Measurements from ENCODE around the gene MRPS18C. TPM values are rescaled to one million over a fixed set of nuclear protein-coding genes. Genes with fewer than 3 reads are reported as not detected.

The MRPS18C gene
- polyA plus RNA-seq, 2 of the 4 experiments (the other 2 are of a cell fraction) = 67.4 to 132 TPM

DNA sequence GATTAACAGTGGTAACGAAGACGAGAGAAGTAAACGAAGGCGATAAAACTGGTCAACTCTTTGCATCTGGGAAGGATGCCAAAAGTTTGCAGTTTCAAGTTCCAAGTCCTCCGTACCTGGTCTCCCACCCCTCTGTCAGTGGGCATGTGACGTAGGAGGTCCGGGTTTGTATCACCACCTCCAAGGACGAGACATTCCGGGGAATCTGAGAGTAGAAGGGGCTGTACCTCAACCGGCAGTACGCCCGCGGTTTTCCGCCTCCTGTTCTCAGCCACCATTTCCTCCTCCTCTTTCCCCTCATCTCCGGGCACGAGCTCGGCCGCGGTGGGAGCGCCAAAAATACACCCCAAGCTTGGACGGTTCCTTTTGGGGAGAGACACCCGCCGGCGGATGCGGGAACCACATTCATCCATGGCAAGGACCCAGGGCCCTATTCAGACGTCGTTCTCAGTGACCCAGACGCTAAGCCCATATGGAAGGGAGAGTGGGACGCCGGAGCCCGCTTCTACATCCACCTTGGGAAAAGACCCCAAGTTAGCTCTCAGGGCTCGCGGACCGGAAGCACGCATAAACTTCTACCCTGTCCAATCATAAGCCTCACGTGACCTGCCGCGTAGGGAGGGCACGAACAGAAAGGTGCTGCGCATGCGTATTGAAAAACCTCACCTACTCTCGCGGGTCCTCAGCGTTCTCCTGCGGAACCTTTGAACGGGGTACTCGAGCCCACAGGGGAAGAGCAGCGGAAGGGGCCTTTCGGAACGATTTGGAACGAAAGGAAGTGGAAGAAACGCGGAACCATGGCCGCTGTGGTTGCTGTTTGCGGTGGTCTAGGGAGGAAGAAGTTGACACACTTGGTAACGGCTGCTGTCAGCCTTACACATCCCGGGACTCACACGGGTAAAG is at the start of gene MRPS18C, which contains the start of gene HELQ (continued):
- TF ChIP-seq TP53 (CRISPR knock-in tag; IDR thresholded peaks at IDR 0.05) (no peak), JUN (IDR thresholded peaks at IDR 0.05) (peak; percentile 80 to 84), POLR2A (IDR thresholded peaks at IDR 0.05; ENCODE audit: low read length) (peak; percentile 62), MYC (IDR thresholded peaks at IDR 0.05; ENCODE audit: borderline replicate concordance, low read length) (no peak), HOXB5 (CRISPR knock-in tag; IDR thresholded peaks at IDR 0.05) (no peak), MAFK (IDR thresholded peaks at IDR 0.05; ENCODE audit: partially characterized antibody) (no peak), POLR2AphosphoS2 (conservative IDR thresholded peaks at IDR 0.05; ENCODE audit: low read length) (no peak), FOXS1 (CRISPR knock-in tag; IDR thresholded peaks at IDR 0.05) (no peak), CEBPB (IDR thresholded peaks at IDR 0.05) (no peak), FOSB (CRISPR knock-in tag; IDR thresholded peaks at IDR 0.05) (no peak), HEYL (CRISPR knock-in tag; IDR thresholded peaks at IDR 0.05) (no peak), FOSL2 (IDR thresholded peaks at IDR 0.05) (no peak), FOSL2 (CRISPR knock-in tag; IDR thresholded peaks at IDR 0.05) (no peak), MAZ (IDR thresholded peaks at IDR 0.05; ENCODE audit: borderline replicate concordance, low read depth, low read length) (no peak), RNF2 (IDR thresholded peaks at IDR 0.05; ENCODE audit: borderline replicate concordance, low read depth) (no peak), CHD2 (IDR thresholded peaks at IDR 0.05; ENCODE audit: low read length, partially characterized antibody) (peak; percentile 87), BHLHE40 (IDR thresholded peaks at IDR 0.05; ENCODE audit: low read depth, low read length) (peak; percentile 96), GATA3 (IDR thresholded peaks at IDR 0.05; ENCODE audit: borderline replicate concordance) (peak; percentile 61; the same call in 1 of the 2 replicates), TFCP2L1 (CRISPR knock-in tag; IDR thresholded peaks at IDR 0.05) (no peak), ESRRA (IDR thresholded peaks at IDR 0.05; ENCODE audit: borderline replicate concordance, low read length) (no peak), HOXA7 (CRISPR knock-in tag; IDR thresholded peaks at IDR 0.05) (no peak)
- TF ChIP-seq, protein P1, sequence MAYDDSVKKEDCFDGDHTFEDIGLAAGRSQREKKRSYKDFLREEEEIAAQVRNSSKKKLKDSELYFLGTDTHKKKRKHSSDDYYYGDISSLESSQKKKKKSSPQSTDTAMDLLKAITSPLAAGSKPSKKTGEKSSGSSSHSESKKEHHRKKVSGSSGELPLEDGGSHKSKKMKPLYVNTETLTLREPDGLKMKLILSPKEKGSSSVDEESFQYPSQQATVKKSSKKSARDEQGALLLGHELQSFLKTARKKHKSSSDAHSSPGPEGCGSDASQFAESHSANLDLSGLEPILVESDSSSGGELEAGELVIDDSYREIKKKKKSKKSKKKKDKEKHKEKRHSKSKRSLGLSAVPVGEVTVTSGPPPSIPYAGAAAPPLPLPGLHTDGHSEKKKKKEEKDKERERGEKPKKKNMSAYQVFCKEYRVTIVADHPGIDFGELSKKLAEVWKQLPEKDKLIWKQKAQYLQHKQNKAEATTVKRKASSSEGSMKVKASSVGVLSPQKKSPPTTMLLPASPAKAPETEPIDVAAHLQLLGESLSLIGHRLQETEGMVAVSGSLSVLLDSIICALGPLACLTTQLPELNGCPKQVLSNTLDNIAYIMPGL (CRISPR knock-in tag; IDR thresholded peaks at IDR 0.05; ENCODE audit: borderline replicate concordance) = no peak
- TF ChIP-seq, protein P2, sequence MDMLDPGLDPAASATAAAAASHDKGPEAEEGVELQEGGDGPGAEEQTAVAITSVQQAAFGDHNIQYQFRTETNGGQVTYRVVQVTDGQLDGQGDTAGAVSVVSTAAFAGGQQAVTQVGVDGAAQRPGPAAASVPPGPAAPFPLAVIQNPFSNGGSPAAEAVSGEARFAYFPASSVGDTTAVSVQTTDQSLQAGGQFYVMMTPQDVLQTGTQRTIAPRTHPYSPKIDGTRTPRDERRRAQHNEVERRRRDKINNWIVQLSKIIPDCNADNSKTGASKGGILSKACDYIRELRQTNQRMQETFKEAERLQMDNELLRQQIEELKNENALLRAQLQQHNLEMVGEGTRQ (IDR thresholded peaks at IDR 0.05) = peak; percentile 97
- TF ChIP-seq, protein P3, sequence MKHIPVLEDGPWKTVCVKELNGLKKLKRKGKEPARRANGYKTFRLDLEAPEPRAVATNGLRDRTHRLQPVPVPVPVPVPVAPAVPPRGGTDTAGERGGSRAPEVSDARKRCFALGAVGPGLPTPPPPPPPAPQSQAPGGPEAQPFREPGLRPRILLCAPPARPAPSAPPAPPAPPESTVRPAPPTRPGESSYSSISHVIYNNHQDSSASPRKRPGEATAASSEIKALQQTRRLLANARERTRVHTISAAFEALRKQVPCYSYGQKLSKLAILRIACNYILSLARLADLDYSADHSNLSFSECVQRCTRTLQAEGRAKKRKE (CRISPR knock-in tag; IDR thresholded peaks at IDR 0.05; ENCODE audit: low read depth) = no peak
- TF ChIP-seq, protein P4, sequence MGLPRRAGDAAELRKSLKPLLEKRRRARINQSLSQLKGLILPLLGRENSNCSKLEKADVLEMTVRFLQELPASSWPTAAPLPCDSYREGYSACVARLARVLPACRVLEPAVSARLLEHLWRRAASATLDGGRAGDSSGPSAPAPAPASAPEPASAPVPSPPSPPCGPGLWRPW (IDR thresholded peaks at IDR 0.05) = no peak

DNA sequence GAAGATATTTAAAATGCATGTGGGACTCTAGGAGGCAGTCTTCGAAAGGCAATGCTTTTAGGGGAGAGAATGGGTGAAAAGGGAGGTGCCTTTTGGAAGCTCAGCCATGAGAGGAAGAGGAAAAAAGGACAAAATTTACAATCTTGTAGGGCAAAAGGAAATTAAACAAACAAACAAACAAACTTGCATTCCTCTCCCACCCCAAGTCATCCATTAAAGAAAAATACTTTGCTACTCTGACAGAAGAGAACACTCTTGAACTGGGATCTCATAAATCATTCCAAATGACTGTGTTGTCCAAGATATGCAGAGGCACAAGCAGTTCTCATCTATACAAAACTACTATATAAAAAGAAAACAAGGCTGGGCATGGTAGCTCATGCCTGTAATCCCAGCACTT is 47.0 kb upstream of the MRPS18C start:
- WGBS (ENCODE audit: missing lambda C conversion rate) = 97% methylated on average over 1 of the region's 1 CpG
- H3K4me3 ChIP-seq = no peak overlapping the region
- POLR2A ChIA-PET = no interaction called here
- H3K9me3 ChIP-seq = no peaks in the 10 kb centered on the region
- FAIRE-seq (no peak), DNase-seq (ENCODE audit: low read depth in 1 of 2, low spot score in 1 of 2) (no peak), ATAC-seq (no peak)
- no peak overlapping the region for H3K27ac ChIP-seq
- CTCF ChIA-PET = no interaction called here
- H3K4me2 ChIP-seq = no peak overlapping the region
- H3K4me1 ChIP-seq = no peaks in the 10 kb centered on the region
- TF ChIP-seq CBX8 (IDR thresholded peaks at IDR 0.05) = no peak
- TF ChIP-seq ZSCAN20 (CRISPR knock-in tag; IDR thresholded peaks at IDR 0.05) = no peak
- TF ChIP-seq, protein P2 (IDR thresholded peaks at IDR 0.05) = no peak
- no peak for TF ChIP-seq ZNF302 (CRISPR knock-in tag; IDR thresholded peaks at IDR 0.05)
- TF ChIP-seq, protein P5, sequence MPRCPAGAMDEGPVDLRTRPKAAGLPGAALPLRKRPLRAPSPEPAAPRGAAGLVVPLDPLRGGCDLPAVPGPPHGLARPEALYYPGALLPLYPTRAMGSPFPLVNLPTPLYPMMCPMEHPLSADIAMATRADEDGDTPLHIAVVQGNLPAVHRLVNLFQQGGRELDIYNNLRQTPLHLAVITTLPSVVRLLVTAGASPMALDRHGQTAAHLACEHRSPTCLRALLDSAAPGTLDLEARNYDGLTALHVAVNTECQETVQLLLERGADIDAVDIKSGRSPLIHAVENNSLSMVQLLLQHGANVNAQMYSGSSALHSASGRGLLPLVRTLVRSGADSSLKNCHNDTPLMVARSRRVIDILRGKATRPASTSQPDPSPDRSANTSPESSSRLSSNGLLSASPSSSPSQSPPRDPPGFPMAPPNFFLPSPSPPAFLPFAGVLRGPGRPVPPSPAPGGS (IDR thresholded peaks at IDR 0.05) = no peak
- no peak for TF ChIP-seq NPAS2 (CRISPR knock-in tag; IDR thresholded peaks at IDR 0.05; ENCODE audit: borderline replicate concordance)
- no peak for TF ChIP-seq CHD2 (IDR thresholded peaks at IDR 0.05; ENCODE audit: low read length, partially characterized antibody)
- TF ChIP-seq, protein P6, sequence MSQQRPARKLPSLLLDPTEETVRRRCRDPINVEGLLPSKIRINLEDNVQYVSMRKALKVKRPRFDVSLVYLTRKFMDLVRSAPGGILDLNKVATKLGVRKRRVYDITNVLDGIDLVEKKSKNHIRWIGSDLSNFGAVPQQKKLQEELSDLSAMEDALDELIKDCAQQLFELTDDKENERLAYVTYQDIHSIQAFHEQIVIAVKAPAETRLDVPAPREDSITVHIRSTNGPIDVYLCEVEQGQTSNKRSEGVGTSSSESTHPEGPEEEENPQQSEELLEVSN (IDR thresholded peaks at IDR 0.05; ENCODE audit: borderline replicate concordance, low read depth) = no peak
- no peak for TF ChIP-seq EP300 (IDR thresholded peaks at IDR 0.05)
- TF ChIP-seq KDM1A (IDR thresholded peaks at IDR 0.05; ENCODE audit: low read depth) = no peak
- TF ChIP-seq HOXA7 (CRISPR knock-in tag; IDR thresholded peaks at IDR 0.05) = no peak
- no peak for TF ChIP-seq NR3C1 (IDR thresholded peaks at IDR 0.05)
- no peak for TF ChIP-seq SMC3 (IDR thresholded peaks at IDR 0.05)
